Heart left ventricle (tissue), 13 donors: ENCODE results near the gene RCN2.

Experiments used
- POLR2A ChIP-seq, 2 donors: fragments of 450-650 bp; IDR thresholded peaks; one replicate each; pipeline ENCODE4 v1.6.1; 2017; ENCODE audit warnings: antibody characterized with exemption in 2 of 2, mild to moderate bottlenecking in 2 of 2, moderate library complexity in 2 of 2
- TF ChIP-seq, protein P1 (sequence below), 12 donors: fragments of 200-600 bp; sonication (generic) in 4 of 12; IDR thresholded peaks; one replicate each; pipeline versions ENCODE4 v1.5.0 to v1.8.0; 2018 to 2022; ENCODE audit warnings: antibody characterized with exemption in 12 of 12, mild to moderate bottlenecking in 5 of 12
- donor health status: ischemic (EF 13 %, LVEDD 7.1; RV severe dilation, severe dysfunction).
- donor health status: DM: no; HTN: yes; CAD: no.
- donor health status: DM: no; HTN: no; CAD: no.
- donor health status: ischemic (EF 25% LVEDD 6.9; RV normal size, moderate dysfunction).
- donor health status: ischemic (EF 25% LVEDD 5.7; RV mildly dilated, moderate dysfunction).
- donor health status: ischemic (EF 35%, LVEDD 5.7; RV mildly dilated, moderate dysfunction).
- donor health status: nonischemic (EF 11% LVEDD 7.7; RV severe dilation, severe dysfunction).
- donor health status: DM: yes; HTN: yes; CAD: no.
- donor health status: PGD.
- donor health status: ischemic (EF 29% LVEDD 5.4; RV normal size, mild dysfunction).
- donor health status: nonischemic (EF 23%, LVEDD 6.1; RV moderate dilation, normal function).

DNA sequence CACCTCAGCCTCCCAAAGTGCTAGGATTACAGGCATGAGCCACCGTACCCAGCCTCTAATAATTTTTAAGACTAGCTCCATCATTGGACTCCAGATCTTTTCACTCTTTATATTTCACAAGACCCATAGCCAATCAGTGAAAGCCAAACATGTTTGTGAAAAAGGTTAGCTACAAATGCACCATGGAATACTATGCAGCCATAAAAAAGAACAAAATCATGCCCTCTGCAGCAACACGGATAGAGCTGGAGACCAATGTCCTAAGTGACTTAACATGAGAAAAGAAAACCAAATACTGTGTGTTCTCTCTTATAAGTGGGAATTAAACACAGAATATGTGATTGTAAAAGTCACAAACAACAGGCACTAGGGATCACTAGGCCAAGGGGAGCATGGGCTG, 29.6 kb upstream of the RCN2 start:
- TF ChIP-seq, protein P1, sequence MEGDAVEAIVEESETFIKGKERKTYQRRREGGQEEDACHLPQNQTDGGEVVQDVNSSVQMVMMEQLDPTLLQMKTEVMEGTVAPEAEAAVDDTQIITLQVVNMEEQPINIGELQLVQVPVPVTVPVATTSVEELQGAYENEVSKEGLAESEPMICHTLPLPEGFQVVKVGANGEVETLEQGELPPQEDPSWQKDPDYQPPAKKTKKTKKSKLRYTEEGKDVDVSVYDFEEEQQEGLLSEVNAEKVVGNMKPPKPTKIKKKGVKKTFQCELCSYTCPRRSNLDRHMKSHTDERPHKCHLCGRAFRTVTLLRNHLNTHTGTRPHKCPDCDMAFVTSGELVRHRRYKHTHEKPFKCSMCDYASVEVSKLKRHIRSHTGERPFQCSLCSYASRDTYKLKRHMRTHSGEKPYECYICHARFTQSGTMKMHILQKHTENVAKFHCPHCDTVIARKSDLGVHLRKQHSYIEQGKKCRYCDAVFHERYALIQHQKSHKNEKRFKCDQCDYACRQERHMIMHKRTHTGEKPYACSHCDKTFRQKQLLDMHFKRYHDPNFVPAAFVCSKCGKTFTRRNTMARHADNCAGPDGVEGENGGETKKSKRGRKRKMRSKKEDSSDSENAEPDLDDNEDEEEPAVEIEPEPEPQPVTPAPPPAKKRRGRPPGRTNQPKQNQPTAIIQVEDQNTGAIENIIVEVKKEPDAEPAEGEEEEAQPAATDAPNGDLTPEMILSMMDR (IDR thresholded peaks at IDR 0.05), result no peak
- TF ChIP-seq POLR2A (IDR thresholded peaks at IDR 0.05), result no peak
